Effector CD4-positive, alpha-beta T cell (primary cell): Measurements from ENCODE around the gene GPR137B.

ENCODE experiments used
- DNase-seq: peaks from one replicate; pipeline ENCODE4 v3.0.0-alpha.2; 2020
- total RNA-seq: gene quantifications from one replicate; lab custom pipeline; 2026; lab: John Stamatoyannopoulos, UW

The GPR137B gene, protein sequence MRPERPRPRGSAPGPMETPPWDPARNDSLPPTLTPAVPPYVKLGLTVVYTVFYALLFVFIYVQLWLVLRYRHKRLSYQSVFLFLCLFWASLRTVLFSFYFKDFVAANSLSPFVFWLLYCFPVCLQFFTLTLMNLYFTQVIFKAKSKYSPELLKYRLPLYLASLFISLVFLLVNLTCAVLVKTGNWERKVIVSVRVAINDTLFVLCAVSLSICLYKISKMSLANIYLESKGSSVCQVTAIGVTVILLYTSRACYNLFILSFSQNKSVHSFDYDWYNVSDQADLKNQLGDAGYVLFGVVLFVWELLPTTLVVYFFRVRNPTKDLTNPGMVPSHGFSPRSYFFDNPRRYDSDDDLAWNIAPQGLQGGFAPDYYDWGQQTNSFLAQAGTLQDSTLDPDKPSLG
- total RNA-seq: 10.3 reads per million, percentile 32 among the genes with 10 or more reads in this experiment

DNA sequence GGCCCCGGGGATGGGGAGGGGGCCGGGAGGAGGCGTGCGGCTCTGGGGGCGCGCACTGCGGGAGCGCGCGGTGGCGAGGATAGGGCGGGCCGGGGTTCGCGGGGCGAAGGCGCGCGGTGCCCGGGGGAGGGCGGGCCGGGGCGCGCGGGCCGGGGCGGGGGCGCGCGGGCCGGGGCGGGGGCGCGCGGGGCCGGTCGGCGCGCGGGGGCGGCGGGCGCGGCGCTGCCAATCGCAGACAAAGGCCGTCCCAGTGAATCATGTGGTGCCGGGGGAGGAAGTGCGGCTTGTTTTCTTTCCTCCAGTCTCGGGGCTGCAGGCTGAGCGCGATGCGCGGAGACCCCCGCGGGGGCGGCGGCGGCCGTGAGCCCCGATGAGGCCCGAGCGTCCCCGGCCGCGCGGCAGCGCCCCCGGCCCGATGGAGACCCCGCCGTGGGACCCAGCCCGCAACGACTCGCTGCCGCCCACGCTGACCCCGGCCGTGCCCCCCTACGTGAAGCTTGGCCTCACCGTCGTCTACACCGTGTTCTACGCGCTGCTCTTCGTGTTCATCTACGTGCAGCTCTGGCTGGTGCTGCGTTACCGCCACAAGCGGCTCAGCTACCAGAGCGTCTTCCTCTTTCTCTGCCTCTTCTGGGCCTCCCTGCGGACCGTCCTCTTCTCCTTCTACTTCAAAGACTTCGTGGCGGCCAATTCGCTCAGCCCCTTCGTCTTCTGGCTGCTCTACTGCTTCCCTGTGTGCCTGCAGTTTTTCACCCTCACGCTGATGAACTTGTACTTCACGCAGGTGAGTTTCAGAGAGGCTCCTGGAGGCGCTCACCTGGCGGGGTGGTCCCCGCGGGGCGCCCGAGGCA lies at the start of gene GPR137B:
TSS of gene GPR137B (plus strand) at position 287 of the 851 bp plus-strand sequence. CDS start at position 371, 84 bp downstream.
- DNase-seq: peak; percentile 7

DNA sequence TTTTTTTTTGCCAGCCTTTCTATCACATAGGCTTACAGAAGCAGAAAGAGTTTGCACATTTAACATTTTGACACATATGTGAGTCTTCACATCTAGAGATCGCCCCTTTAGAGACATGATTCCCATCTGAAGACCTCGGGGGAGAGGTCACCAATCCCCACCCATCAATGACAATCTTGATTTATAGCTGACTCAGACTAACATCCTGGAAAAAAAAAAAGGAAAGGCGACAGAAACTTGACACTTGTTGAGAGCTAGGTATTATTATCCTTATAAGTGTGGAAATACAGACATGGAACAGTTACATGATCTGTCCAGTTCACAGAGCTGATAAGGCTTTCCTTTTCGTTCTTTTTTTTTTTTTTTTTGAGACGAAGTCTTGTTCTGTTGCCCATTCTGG lies 49.4 kb upstream of the GPR137B start:
- DNase-seq: no peak

DNA sequence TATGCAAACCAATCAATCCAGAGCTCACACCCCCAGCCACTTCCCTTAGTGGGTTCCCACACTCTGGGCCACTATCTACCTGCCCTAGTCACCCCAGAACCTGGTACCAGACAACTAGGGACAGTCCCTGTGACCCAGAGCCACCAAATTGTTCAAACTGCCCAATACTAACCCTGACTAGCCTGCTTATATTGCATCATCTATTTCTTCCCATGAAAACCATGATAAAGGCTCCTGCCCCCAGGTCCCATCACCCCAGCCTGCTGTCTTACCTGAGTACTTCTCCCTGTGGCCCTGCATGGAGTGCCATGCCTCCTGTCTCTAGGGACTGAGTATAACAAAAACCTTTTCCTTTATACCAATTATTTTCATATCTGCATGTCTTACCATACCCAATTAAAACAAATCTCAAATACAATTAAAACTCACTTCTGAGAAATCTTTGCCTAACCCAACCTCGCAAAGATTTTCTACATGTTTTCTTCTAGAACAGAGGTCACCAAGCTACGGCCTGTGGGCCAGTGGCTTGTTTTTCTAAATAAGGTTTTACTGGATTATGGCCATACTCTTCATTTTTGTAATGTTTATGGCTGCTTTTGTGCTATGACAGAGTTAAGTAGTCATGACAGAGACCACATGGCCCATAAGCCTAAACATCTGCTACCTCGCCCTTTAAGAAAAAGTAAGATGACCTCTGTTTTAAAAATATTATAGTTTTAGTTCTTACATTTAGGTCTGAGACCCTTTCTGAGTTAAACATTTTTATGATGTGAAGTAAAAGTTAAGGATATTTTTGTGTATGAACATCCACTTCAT lies 46.4 kb upstream of the GPR137B start:
- DNase-seq: no peak

DNA sequence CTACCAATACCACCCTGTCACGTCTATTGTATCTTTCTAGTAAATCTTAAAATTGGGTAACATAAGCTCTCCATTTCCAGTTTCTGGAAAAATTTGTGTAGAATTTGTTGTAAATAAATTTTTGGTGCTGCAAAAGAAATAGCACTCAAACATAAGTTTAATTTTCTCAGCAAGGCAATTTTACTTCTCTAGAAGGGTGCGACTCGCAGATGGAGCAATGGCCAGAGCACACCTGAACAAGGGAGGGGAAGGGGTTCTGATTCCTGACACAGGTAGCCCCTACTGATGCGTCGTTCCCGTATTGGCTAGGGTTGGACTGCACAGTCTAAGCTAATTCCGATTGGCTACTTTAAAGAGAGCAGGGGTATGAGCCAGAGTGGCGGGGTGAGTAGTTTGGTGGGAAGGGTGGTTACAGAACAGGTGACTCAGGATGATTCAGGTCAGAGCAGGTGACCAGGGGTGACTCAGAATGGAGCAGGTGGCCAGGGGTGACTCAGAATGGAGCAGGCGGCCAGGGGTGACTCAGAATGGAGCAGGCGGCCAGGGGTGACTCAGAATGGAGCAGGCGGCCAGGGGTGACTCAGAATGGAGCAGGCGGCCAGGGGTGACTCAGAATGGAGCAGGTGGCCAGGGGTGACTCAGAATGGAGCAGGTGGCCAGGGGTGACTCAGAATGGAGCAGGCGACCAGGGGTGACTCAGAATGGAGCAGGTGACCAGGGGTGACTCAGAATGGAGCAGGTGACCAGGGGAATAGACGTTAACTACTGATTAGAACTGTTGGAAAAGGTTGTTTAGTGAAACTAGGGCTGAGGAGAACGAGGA lies 45.5 kb upstream of the GPR137B start:
- DNase-seq: peak; percentile 65

DNA sequence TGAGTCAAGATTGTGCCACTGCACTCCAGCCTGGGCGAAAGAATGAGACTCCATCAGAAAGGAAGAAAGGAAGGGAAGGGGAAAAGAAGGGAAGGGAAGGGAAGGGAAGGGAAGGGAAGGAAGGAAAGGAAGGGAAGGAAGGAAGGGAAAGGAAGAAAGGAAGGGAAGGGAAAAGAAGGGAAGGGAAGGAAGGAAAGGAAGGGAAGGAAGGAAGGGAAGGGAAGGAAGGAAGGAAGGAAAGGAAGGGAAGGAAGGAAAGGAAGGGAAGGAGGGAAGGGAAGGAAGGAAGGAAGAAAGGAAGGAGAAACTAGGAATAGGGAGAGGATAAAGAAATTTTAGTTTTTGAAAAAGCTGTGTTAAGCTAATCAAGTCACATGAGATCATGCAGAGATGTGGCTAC lies 44.1 kb upstream of the GPR137B start:
- DNase-seq: no peak

DNA sequence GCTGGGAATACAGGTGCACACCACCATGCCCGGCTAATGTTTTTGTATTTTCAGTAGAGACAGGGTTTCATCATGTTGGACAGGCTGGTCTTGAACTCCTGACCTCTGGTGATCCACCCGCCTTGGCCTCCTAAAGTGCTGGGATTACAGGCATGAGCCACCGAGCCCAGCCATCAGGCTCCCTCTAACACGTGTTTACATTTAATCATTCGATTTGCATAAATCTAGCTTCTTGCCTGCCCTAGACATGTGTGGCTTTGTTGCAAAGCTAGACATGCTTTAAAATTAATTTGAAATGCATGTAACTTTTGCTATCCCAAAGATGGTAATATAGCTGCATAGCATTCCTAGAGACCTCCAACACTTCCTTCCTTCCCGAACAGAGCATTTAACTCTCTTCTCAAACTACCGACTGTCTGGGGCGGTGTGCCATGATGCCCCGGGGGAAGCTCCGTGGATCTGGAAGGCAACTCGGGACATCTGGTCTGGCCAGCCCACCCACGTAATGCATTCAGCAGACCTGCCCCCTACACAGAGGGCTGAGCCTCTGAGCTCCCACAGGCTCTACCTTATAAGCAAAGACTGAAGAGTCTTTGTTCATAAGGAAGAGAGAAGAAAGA lies 42.9 kb upstream of the GPR137B start:
- DNase-seq: no peak

DNA sequence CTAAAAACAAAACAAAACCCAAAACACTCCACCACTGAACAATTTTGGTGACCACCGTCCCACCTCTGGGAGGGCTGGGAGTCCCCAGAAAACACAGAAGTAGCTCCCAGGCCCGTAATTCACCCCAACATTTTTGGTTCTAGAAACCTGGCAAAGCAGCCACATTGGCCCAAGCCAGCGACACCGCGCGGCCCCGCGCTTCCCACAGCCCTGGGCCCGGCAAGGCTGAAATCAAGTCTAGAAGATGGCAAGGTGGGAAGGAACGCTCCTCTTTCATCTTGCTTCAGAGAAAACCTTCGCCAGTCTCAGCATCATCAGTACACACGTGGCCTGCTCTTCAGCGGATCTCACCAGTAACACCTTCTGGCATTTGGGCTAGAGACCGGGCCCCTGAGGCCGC lies 41.5 kb upstream of the GPR137B start:
- no peak for DNase-seq

DNA sequence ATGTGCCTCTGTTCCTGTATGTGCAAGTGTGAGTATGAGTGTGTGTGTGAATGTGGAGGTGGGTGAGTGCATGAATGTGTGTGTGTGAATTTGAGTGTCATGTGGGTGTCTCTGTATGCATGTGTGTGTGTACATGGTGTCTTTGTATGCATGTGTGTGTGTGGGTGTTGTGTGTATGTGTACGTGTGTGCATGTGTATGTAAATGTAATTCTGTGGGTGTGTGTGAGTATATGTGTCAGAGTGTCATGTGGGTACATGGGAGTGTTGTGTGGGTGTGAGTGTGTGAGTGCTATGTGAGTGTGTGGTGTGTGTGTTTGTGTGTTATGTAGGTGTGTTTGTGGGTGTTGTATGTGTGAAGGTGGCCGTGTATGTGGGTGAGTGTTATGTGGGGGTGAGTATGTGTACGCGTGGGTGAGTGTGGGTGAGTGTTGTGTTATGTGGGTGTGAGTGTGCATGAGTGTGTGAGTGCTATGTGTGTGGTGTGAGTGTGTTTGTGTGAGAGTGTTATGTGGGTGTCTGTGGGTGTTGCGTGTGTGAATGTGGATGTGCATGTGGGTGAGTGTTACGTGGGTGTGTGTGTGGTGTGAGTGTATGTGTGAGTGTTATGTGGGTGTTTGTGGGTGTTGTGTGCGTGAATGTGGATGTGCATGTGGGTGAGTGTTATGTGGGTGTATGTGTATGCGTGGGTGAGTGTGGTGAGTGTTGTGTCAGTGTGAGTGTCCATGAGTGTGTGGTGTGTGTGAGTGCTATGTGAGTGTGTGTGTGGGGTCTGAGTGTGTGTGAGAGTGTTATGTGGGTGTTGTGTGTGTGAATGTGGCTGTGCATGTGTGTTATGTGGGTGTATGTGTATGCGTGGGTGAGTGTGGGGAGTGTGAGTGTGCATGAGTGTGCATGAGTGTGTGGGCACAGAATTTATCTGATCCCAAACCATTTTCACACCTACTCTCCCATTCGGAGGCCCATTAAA lies 40.8 kb upstream of the GPR137B start:
- no peak for DNase-seq

DNA sequence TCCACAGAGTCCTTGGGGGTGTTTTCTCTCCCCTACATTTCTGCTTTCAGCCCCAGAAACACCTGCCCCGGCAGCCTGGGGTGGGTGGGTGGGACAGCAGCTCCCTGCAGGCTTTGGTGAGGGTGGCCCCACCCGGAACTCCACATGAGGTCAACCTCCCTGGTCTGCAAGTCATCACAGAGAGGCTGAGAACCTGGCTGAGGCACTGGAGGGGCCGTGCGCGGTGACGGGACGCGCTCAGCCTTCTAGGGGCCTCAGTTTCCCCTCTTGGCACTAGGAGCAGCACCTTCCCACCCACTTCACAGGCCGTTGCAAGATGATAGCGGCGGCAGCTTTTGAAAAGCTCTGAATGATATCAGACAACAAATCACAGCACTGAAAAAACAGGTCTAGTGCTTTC lies 39.7 kb upstream of the GPR137B start:
- DNase-seq: no peak

DNA sequence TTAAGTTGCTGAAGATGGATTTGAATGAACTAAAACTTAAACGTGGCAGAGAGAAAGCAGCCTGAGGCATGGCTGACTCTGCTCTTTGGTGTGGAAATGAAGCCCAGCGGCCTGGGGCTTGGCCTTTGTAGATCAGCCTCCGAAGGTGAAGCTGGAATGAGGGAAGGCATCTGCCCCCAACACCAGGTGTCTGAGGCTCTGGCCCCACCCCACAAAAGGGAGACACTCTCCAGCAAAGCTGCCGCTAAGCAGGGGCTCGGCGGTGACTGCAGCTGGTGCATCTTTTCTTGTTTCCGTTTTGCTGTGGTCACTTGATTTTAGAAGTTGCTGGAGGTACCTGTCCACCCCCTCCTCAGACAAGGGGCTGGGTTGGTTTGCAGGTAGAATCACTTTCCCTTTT lies 39.3 kb upstream of the GPR137B start:
- no peak for DNase-seq

DNA sequence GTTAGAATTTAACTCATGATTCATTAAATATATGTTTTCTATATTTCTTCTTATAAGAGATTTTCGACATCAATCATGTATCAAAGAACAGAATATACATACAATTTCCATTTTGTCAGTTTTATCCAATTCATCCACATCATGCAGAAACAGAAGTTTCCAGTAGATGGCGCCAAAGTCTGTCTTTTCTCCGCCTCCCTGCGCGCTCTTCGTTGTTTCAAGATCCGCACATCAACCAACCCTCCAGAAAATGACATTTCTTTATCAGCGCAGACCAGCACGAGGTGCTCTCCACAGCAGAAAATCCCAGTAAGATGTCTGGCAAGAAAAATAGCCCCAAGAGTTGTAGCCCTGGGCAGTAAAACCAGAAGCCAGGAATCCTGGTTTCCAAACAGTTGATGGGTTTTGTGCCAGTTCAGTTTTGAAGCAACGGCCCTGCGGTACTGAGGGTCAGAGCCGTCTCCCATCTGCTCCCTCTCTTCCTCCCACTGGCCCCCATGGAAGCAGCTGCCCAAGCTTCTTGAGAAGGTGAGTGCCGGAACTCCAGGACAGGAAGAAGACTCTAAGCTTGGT lies 38.6 kb upstream of the GPR137B start:
- peak; percentile 49 for DNase-seq

DNA sequence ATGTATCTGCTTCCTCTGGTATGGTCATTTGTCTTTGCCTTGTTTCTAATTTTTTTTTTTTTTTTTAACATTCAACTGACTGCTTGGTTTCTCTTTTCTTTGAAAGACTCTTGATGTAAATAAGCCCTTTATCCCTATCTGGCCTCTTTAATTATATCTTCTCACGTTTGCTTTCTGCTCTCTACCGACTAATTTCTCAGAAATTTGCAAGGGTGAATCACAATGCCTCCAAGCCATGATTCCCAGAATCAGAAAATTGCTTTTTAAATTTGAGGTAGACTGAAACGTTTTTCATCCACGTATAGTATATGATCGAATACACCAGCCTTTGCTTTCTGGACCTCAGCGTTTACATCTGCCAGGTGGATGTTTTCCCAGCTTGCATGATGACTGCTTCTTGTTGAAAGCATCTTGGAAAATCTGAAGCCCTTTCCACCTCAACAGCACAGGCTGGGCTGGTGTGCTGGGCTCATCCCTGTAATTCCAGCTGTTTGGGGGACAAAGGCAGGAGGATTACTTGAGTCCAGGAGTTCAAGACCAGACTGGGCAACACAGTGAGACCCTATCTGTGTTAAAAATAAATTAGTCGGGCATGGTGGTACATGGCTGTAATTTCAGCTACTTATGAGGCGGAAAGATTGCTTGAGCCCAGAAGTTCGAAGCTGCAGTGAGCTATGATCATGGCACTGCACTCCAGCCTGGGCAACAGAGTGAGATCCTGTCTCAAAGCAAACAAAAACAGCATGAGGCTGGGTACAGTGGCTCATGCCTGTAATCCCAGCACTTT lies 35.0 kb upstream of the GPR137B start:
- DNase-seq: no peak

DNA sequence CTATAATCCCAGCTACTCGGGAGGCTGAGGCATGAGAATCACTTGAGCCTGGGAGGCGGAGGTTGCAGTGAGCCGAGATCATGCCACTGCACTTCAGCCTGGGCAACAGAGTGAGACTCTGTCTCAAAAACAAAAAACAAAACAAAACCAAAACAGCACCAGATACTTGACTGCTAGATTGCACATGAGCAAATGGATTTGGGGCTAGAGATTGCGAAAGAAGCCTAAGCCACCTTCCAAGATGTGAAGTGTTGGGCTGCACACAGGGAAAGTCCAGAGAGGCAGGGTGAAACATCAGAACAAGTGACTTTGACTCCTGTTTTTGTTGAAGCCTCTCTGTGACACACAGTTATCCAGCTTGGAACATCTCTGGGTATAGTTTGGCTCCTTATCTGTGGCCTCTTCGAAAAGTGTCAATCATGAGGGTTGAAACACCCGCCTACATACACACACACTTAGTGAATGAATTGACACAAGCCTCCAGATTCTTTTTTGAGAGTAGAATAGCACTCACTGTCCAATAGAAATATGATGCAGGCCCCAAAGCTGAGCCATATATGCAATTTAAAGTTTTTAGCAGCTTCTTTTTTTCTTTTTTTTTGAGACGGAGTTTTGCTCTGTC lies 34.2 kb upstream of the GPR137B start:
- DNase-seq: no peak

DNA sequence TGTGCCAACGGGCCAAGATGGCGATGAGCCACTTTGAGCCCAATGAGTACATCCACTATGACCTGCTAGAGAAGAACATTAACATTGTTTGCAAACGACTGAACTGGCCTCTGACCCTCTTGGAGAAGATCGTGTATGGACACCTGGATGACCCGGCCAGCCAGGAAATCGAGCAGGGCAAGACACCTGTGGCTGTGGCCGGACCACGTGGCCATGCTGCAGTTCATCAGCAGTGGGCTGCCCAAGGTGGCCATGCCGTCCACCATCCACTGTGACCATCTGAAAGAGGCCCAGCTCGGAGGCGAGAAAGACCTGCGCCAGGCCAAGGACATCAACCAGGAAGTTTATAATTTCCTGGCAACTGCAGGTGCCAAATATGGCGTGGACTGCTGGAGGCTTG lies 32.2 kb upstream of the GPR137B start:
- no peak for DNase-seq

DNA sequence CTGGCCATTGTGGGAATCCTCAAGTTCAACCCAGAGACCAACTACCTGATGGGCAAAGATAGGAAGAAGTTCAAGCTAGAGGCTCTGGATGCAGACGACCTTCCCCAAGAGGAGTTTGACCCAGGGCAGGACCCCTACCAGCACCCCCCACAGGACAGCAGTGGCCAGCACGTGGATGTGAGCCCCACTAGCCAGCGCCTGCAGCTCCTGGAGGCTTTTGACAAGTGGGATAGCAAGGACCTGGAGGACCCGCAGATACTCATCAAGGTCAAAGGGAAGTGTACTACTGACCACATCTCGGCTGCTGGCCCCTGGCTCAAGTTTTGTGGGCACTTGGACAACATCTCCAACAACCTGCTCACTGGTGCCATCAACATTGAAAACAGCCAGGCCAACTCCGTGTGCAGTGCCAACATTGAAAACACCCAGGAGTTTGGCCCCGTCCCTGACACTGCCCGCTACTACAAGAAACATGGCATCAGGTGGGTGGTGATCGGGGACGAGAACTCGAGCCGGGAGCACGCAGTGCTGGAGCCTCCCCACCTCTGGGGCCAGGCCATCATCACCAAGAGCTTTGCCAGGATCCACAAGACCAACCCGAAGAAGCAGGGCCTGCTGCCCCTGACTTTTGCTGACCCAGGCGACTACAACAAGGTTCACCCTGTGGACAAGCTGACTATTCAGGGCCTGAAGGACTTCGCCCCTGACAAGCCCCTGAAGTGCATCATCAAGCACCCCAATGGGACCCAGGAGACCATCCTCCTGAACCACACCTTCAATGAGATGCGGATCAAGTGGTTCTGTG lies 30.6 kb upstream of the GPR137B start:
- no peak for DNase-seq

DNA sequence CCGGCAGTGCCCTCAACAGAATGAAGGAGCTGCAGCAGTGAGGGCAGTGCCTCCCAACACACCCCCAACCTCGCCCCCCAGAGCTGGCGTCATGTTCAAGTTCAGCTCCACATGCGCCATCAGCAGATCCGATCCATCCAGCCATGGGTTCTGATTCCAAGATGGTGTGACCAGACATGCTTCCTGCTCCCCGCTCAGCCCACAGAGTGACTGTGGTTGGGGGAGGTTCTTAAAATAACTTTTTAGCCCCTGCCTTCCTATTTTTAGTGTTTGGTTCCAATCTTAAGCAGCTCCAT lies 30.1 kb upstream of the GPR137B start:
- no peak for DNase-seq

DNA sequence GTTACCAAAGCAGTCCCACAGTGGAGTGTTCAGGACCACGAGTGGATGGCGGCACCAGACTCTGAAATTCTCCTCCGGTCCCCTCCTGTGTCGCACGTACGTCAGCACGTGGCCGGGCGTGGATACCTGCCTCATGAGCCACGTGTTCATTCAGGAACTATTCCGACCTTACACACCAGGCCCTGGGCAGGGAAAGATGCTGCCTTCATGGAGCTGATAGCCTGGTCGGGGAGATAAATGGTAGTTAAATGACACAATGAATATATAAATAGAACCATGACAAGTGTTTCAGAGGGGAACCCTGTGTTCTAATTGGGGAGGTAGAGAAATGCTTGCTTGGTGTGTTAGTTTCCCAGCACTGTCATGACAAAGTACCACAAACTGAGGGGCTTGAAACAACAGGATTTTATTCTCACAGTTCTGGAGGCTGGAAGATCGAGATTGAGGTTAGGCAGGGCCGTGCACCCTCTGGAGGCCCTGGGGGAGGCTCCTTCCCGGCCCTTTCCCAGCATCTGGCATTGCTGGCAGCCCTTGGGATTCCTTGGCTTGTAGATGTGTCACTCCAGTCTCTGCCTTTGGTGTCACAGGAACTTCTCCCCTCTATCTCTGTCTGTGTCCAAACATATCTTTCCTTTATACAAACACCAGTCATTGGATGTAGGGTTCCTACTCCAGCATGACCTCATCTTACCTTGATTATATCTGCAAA lies 28.9 kb upstream of the GPR137B start:
- DNase-seq: no peak
